AG09309 (cell line): ENCODE results near the gene CWC27.
A peak's percentile ranks its signal among the peaks of the same experiment; 100 is the strongest.

Source experiments
- DNase-seq: peaks from one replicate; pipeline ENCODE4 v3.0.0-alpha.2; 2010; ENCODE audit warnings: low read depth
- H3K4me3 ChIP-seq: 2 replicates; pipeline ENCODE4 v1.5.1; 2011; ENCODE audit warnings: mild to moderate bottlenecking, low read depth, low read length, moderate library complexity; ENCODE audit not compliant: control insufficient read depth
- CTCF ChIP-seq: IDR thresholded peaks from 2 replicates; pipeline ENCODE4 v1.5.1; 2011; ENCODE audit warnings: mild to moderate bottlenecking, low read depth, low read length, inconsistent platforms; ENCODE audit not compliant: insufficient read depth, control insufficient read depth; ENCODE audit errors: missing control alignments

The CWC27 gene

DNA sequence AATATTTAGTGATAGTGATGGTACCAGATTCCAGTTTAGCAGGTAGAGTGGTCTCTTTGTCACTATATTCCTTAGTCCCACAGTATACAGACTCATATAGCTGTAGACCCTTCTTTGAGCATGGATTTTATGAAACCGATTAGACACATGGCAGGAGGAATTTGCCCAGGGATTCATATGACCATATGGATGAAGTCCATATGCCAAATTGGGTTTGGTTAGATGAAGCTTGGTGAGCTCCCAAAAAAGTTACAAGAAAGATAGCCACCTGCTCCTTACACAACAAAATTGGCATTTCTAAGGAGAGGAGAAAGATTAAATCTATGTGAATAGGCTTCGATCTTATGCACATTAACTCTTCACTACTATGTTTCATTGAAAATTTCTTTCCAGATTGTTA is 211.4 kb downstream of the CWC27 start:
- no peak for DNase-seq
- no peak for TF ChIP-seq CTCF
- H3K4me3 ChIP-seq, result no peak overlapping the region

DNA sequence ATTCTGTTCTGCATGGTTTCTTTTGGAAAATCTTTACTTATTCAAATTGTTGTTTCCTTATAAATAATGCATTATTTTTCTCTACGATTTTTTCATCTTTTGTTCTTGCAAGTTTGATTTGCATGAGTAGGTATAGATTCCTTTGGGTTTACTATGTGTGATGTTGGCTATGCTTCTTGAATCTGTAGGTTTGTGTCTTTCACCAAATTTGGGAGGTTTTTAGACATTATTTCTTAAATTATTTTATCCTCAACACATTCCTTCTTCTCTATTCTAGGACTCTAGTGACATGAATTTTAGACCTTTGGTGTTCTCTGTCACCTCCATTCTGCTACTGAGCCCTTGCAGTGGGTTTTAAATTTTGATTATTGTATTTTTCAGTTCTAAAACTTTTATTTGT is 219.0 kb downstream of the CWC27 start:
- H3K4me3 ChIP-seq, result no peak overlapping the region
- no peak for DNase-seq
- TF ChIP-seq CTCF, result no peak

DNA sequence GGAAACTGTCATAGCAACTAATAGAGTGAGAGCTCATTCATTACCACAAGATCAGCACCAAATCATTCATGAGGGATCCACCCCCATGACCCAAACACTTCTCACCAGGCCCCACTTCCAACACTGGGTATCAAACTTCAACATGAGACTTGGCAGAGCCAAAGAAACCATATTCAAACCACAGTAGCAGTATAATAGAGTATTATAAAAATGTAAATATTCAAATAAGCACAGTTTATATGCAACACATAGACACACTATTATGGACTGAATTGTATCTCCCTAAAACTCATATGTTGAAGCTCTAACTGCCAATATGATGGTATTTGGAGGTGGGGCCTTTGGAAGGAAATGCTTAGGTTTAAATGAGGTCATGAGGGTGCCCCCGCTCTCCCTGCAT is 240.5 kb downstream of the CWC27 start:
- no peak for DNase-seq
- H3K4me3 ChIP-seq, result no peak overlapping the region
- TF ChIP-seq CTCF, result no peak

DNA sequence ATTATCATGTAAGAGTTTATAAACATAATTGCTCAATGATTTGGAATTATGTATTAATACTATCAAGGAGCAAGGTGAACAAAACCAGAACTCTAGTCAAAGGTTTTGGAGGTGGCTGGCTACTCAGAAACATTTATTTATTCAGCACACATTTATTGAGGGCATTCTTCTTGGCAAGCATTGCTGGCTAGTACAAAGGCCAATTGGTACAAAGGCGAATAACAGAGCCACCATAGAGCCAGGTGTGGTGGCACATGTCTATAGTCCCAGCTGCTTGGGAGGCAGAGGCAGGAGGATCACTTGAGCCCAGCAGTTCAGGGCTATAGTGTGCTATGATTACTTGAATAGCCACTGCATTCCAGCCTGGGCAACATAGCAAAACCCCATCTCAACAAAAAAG is 242.1 kb downstream of the CWC27 start:
- no peak overlapping the region for H3K4me3 ChIP-seq
- DNase-seq, result no peak
- no peak for TF ChIP-seq CTCF

- no peak for DNase-seq
- TF ChIP-seq CTCF, result no peak
These were observed 243.7 kb downstream of the CWC27 start for GRCh38 chr5:65012301-65012892.

GRCh38 chr5:65013166-65013565 is 244.4 kb downstream of the CWC27 start:
- peak; percentile 16 for DNase-seq
- H3K4me3 ChIP-seq, result no peak overlapping the region
- TF ChIP-seq CTCF, result no peak

More at GRCh38 chr5:65012301-65012892, 243.7 kb downstream of the CWC27 start:
- no peak overlapping the region for H3K4me3 ChIP-seq

- no peak for DNase-seq
- no peak for TF ChIP-seq CTCF
These were observed 246.0 kb downstream of the CWC27 start for GRCh38 chr5:65014769-65015168.

More at GRCh38 chr5:65014769-65015168, 246.0 kb downstream of the CWC27 start:
- H3K4me3 ChIP-seq, result no peak overlapping the region
